Suprapubic skin (tissue), 4 donors: ENCODE results near the gene FAM229B.

Source experiments
- POLR2A ChIP-seq, 2 donors: fragments of 450-650 bp; IDR thresholded peaks; one replicate each; pipeline ENCODE4 v1.6.1; 2017; ENCODE audit warnings: antibody characterized with exemption in 2 of 2, mild to moderate bottlenecking in 2 of 2, moderate library complexity in 2 of 2
- POLR2AphosphoS5 ChIP-seq, 3 donors: sonication (generic); formaldehyde crosslinking; IDR thresholded peaks; one replicate each; pipeline ENCODE4 v1.6.1; 2017; ENCODE audit warnings: antibody characterized with exemption in 3 of 3
- TF ChIP-seq, protein P1 (sequence below), 2 donors: fragments of 200-600 bp in 1 of 2; fragments of 450-650 bp in 1 of 2; sonication (generic) in 1 of 2; IDR thresholded peaks; one replicate each; pipeline ENCODE4 v1.5.1; 2016 to 2019; ENCODE audit warnings: antibody characterized with exemption in 2 of 2, mild to moderate bottlenecking in 1 of 2, moderate library complexity in 1 of 2

DNA sequence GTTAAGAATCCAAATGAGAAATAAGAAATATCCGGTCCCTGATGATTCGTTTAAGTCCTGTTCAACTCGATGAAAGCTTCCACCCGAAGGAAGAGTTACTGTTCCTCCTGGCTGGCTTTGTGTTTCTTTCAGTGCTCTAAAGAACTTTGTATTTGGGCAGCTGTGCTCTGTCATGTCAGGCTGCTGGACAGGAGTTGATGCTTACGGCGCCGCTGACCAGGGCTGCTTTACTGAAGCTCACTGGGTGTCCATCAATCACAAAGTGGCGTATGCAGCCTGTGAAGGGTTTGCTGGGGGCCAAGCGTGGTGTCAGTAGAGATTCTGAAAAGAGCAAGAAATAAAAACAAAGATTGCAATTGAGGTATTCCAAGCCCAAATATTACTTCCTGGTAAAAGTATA, 21.9 kb downstream of the FAM229B start:
- TF ChIP-seq, protein P1, sequence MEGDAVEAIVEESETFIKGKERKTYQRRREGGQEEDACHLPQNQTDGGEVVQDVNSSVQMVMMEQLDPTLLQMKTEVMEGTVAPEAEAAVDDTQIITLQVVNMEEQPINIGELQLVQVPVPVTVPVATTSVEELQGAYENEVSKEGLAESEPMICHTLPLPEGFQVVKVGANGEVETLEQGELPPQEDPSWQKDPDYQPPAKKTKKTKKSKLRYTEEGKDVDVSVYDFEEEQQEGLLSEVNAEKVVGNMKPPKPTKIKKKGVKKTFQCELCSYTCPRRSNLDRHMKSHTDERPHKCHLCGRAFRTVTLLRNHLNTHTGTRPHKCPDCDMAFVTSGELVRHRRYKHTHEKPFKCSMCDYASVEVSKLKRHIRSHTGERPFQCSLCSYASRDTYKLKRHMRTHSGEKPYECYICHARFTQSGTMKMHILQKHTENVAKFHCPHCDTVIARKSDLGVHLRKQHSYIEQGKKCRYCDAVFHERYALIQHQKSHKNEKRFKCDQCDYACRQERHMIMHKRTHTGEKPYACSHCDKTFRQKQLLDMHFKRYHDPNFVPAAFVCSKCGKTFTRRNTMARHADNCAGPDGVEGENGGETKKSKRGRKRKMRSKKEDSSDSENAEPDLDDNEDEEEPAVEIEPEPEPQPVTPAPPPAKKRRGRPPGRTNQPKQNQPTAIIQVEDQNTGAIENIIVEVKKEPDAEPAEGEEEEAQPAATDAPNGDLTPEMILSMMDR (IDR thresholded peaks at IDR 0.05) = no peak
- TF ChIP-seq POLR2A (IDR thresholded peaks at IDR 0.05) (no peak), POLR2AphosphoS5 (IDR thresholded peaks at IDR 0.05) (no peak)
